ENCODE results near the gene MBNL1.

DNA sequence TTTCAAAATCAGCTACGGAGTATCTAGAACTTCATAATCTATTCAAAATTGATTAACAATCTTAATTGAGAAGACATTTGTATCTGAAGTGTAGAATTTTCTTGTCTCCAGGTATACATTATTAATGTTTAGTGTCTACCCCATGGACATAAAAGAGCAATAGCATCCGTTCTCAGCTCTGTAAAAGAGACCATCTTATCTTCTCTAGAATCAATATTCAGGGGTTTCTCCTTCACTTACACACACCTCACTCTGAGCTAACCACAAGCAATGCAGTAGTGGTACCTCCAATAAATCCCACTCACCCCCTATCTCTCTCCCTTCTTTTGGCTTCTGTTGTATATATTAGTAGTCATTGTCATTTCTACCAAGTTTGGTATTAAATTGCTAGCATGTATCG is 16.2 kb downstream of the MBNL1 start:
- TF ChIP-seq, protein P1, sequence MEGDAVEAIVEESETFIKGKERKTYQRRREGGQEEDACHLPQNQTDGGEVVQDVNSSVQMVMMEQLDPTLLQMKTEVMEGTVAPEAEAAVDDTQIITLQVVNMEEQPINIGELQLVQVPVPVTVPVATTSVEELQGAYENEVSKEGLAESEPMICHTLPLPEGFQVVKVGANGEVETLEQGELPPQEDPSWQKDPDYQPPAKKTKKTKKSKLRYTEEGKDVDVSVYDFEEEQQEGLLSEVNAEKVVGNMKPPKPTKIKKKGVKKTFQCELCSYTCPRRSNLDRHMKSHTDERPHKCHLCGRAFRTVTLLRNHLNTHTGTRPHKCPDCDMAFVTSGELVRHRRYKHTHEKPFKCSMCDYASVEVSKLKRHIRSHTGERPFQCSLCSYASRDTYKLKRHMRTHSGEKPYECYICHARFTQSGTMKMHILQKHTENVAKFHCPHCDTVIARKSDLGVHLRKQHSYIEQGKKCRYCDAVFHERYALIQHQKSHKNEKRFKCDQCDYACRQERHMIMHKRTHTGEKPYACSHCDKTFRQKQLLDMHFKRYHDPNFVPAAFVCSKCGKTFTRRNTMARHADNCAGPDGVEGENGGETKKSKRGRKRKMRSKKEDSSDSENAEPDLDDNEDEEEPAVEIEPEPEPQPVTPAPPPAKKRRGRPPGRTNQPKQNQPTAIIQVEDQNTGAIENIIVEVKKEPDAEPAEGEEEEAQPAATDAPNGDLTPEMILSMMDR (IDR thresholded peaks at IDR 0.05), result no peak
- no peak for TF ChIP-seq POLR2A (IDR thresholded peaks at IDR 0.05)
